Measurements from ENCODE around the gene PROSER2. TPM values are rescaled to one million over a fixed set of nuclear protein-coding genes. Genes with fewer than 3 reads are reported as not detected.

Gene PROSER2
- total RNA-seq, 4 donors from 2014 or later = 2.5 to 5.9 (median 3.7) TPM

DNA sequence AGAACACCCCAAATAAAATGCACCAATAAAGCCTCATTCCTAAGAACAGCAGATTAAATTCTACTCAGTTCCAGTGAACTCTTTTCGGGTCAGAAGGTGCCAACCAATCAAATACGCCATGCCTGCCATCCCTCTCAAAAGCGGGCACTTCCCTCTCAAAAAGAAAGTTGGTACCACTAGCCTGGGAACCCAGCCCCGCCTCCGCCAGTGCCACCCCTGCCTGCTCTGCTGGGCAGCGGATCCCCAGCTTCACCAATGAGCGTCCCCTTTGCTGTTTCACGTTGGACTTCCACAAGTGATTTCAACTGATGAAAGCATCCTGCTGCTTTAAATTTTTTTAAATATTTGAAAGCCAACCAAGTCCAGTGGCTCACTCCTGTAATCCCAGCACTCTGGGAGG is 33.2 kb upstream of the PROSER2 start:
- Histone ChIP-seq H3K27ac (replicated peaks in 1 of 4) (no peak overlapping the region), H3K4me3 (no peak overlapping the region), H3K4me1 (peaks cover 0 to 4% (median 0%) of the 10 kb centered on the region in 4 donors), H3K27me3 (peaks cover 0 to 24% (median 0%) of the 10 kb centered on the region in 4 donors), H3K9me3 (no peaks in the 10 kb centered on the region), H3K36me3 (no peaks in the 10 kb centered on the region)
- intact Hi-C loops (cut with DNase I) = loop anchor here (10.0 kb wide), 1 partner anchor 195 kb away; no protein-coding TSS in a partner anchor
- DNase-seq (ENCODE audit: extremely low spot score) = no peak
- WGBS = 83% methylated on average over 8 of the region's 8 CpGs
- TF ChIP-seq EP300 (IDR thresholded peaks at IDR 0.05) (no peak), POLR2AphosphoS5 (IDR thresholded peaks at IDR 0.05) (no peak)

DNA sequence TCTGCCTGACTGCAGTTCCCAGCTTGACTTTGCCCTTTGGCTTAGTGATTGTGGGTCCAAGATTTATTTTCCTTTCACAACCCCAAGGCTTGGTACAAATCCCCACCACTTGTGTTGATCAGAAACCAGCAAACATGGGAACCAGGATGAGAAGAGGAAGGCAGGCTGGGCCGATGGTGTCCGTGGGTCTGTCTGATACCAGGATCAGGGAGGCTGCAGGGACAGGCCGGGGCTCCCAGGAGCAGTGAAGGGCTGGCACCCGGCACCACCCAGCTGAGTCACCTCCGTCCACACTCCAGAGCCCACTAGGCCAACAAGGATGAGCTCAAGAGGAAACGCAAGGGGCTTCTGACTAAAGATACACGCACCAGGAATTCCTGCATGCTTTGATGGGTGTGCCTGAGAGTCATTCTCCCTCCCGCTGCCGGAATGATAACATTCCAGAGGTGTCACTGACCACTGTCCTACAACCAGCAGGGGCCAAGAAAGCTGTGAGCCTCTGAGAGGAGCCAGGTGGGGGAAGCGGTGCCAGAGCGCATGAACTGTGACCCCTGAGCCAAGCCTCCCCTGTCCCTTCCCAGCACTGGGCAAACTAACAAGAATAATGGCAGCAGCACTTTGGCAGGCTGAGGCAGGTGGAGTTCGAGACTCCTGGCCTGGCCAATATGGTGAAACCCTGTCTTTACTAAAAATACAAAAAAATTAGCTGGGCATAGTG is 29.2 kb upstream of the PROSER2 start:
- Histone ChIP-seq H3K27ac (replicated peaks in 1 of 4) (no peak overlapping the region), H3K27me3 (peaks cover 0 to 10% (median 0%) of the 10 kb centered on the region in 4 donors), H3K9me3 (no peaks in the 10 kb centered on the region), H3K4me1 (peaks cover 0 to 4% (median 0%) of the 10 kb centered on the region in 4 donors), H3K36me3 (no peaks in the 10 kb centered on the region), H3K4me3 (no peak overlapping the region)
- 97% methylated on average over 9 of the region's 12 CpGs for WGBS
- intact Hi-C loops (cut with DNase I) = loop anchor here (10.0 kb wide), 1 partner anchor 191 kb away; no protein-coding TSS in a partner anchor
- no peak for DNase-seq (ENCODE audit: extremely low spot score)
- TF ChIP-seq EP300 (IDR thresholded peaks at IDR 0.05) = no peak
- TF ChIP-seq, protein P1, sequence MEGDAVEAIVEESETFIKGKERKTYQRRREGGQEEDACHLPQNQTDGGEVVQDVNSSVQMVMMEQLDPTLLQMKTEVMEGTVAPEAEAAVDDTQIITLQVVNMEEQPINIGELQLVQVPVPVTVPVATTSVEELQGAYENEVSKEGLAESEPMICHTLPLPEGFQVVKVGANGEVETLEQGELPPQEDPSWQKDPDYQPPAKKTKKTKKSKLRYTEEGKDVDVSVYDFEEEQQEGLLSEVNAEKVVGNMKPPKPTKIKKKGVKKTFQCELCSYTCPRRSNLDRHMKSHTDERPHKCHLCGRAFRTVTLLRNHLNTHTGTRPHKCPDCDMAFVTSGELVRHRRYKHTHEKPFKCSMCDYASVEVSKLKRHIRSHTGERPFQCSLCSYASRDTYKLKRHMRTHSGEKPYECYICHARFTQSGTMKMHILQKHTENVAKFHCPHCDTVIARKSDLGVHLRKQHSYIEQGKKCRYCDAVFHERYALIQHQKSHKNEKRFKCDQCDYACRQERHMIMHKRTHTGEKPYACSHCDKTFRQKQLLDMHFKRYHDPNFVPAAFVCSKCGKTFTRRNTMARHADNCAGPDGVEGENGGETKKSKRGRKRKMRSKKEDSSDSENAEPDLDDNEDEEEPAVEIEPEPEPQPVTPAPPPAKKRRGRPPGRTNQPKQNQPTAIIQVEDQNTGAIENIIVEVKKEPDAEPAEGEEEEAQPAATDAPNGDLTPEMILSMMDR (IDR thresholded peaks at IDR 0.05) = no peak
- TF ChIP-seq POLR2A (IDR thresholded peaks at IDR 0.05; ENCODE audit: low read depth) = no peak
- no peak for TF ChIP-seq POLR2AphosphoS5 (IDR thresholded peaks at IDR 0.05)

DNA sequence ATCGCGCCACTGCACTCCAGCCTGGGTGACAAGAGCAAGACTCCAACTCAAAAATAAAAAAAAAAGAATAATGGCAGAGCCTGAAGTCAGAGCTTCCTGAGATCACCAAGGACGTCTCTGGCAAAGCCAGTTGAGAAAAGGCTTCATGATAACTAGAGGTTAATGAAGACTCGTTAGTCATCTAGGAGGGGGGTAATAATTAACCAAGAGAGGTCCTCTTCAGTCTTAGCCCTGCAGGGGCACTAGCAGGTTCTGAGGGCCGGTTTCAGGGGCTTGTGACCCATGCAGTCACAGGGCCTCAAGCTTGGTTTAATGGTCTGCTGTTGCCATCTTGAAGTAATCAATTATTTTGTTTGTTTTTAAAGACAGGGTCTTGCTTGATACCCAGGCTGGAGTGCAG is 28.6 kb upstream of the PROSER2 start:
- Histone ChIP-seq H3K27me3 (peaks cover 0 to 10% (median 0%) of the 10 kb centered on the region in 4 donors), H3K27ac (replicated peaks in 1 of 4) (no peak overlapping the region), H3K36me3 (no peaks in the 10 kb centered on the region), H3K4me3 (no peak overlapping the region), H3K9me3 (no peaks in the 10 kb centered on the region), H3K4me1 (no peaks in the 10 kb centered on the region)
- 94% methylated on average over 5 of the region's 5 CpGs for WGBS
- no peak for DNase-seq (ENCODE audit: extremely low spot score)
- intact Hi-C loops (cut with DNase I) = loop anchor here (10.0 kb wide), 1 partner anchor 190 kb away; no protein-coding TSS in a partner anchor
- TF ChIP-seq, protein P1 (IDR thresholded peaks at IDR 0.05) = no peak
- TF ChIP-seq POLR2AphosphoS5 (IDR thresholded peaks at IDR 0.05) = no peak

DNA sequence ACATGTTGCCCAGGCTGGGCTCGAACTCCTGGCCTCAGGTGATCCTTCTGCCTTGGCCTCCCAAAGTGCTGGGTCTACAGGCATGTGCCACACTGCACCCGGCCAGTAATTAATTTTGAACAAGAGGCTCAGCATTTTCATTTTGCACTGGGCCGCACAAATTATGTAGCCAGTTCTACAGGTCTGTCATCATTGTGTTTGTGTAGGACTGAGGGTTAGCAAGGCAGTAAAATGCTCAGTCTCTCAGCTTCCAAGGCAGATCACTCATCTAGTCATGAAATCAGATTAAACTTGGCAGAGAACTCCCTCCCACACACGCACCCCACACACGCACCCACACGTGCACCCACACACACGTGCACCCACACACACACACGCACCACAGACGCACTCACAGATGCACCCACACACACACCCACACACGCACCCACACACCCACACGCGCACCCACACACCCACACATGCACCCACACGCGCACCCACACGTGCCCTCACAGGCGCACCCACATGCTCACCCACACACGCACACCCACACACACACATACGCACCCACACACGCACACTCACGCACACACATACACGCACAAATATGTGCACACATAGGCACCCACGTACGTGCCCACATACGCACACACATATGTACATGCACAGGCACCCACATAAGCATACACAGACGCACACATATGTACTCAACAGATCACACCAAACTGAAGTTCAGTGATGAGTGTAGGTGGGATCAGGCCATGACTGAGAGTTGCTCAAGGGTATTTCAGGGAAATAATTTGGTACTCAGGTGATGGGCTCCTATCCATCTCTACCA is 27.8 kb upstream of the PROSER2 start:
- H3K4me1 ChIP-seq = no peaks in the 10 kb centered on the region
- H3K27me3 ChIP-seq = peaks cover 0 to 10% (median 0%) of the 10 kb centered on the region in 4 donors
- no peaks in the 10 kb centered on the region for H3K36me3 ChIP-seq
- H3K9me3 ChIP-seq = no peaks in the 10 kb centered on the region
- TF ChIP-seq, protein P1 (IDR thresholded peaks at IDR 0.05) = no peak
- TF ChIP-seq POLR2AphosphoS5 (IDR thresholded peaks at IDR 0.05) (no peak), EP300 (IDR thresholded peaks at IDR 0.05) (no peak), POLR2A (IDR thresholded peaks at IDR 0.05; ENCODE audit: low read depth) (no peak)
- DNase-seq (ENCODE audit: extremely low spot score) = no peak
- intact Hi-C loops (cut with DNase I) = loop anchor here (10.0 kb wide), 1 partner anchor 189 kb away; no protein-coding TSS in a partner anchor
- no peak overlapping the region for H3K4me3 ChIP-seq
- no peak overlapping the region for H3K27ac ChIP-seq (replicated peaks in 1 of 4)
- whole genome bisulfite sequencing = 94% methylated on average over 24 of the region's 25 CpGs

DNA sequence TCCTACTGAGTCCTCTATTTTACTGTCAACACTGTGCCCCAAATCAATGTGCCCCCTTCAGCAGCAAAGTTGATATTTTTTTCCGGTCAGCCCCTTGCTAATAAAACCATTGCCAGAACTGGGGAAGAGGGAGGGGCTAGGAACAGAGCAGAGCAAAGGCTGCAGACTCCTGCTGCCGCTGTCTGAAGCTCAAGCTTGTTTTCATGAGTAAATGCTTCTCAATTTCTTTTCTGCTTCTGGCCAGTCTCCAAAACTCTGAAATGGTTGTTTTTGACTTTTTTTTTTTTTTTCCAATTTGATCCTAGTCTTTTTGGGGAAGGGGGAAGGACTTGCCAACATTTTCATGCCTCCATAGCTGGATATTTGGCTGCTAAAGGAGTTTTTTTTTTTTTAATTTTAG is 26.7 kb upstream of the PROSER2 start:
- intact Hi-C loops (cut with DNase I) = loop anchor here (10.0 kb wide), 1 partner anchor 188 kb away; no protein-coding TSS in a partner anchor
- Histone ChIP-seq H3K4me3 (no peak overlapping the region), H3K27ac (replicated peaks in 1 of 4) (no peak overlapping the region), H3K9me3 (no peaks in the 10 kb centered on the region), H3K27me3 (peaks cover 0 to 6% (median 0%) of the 10 kb centered on the region in 4 donors), H3K4me1 (no peaks in the 10 kb centered on the region), H3K36me3 (no peaks in the 10 kb centered on the region)
- WGBS = 66% methylated on average over 2 of the region's 2 CpGs
- no peak for DNase-seq (ENCODE audit: extremely low spot score)
- no peak for TF ChIP-seq EP300 (IDR thresholded peaks at IDR 0.05)
- TF ChIP-seq POLR2A (IDR thresholded peaks at IDR 0.05; ENCODE audit: low read depth) = no peak

Measured in esophagus muscularis mucosa (tissue), 4 donors.